ENCODE results near the gene HMCN2.

HMCN2 gene

DNA sequence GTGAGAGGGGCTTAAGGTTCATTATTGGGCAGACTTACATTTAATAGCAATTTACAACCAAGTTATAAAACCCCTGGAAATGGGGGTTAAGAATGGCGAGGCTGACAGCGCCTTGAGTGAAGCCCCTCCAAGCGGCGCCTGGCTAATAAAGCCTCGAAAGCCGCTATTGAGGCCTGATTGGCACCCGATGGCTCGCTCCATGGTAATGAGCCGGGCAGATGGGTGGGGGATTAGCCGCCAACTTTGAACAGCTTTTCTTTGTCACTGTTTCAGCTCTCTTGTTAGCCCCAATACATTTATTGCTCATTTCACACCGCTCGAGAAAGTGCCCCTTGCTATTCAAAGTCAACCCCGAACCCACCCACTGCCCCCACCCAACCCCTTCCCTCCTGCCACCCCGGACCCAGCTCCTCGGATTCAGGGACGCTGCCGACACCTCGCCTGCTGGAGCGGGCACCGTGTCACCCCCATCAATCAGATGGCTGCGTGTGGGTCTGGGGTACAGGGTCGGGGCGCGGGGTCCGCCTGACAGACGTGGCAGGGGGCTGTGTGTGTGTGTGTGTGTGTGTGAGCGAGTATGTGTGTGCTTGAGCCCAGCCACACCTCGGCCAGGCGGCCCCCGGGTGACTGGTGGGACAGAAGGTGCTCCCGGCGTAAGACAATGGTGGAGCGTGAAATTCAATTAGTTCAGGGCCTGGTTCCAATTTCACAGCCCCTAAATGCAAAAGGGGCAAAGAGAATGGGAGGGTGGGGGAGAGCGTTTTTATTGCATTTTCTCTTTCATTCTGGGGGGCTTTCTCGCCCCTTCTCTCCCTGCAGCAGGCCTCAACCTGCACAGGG, 213.4 kb downstream of the HMCN2 start:
- no peak for DNase-seq

DNA sequence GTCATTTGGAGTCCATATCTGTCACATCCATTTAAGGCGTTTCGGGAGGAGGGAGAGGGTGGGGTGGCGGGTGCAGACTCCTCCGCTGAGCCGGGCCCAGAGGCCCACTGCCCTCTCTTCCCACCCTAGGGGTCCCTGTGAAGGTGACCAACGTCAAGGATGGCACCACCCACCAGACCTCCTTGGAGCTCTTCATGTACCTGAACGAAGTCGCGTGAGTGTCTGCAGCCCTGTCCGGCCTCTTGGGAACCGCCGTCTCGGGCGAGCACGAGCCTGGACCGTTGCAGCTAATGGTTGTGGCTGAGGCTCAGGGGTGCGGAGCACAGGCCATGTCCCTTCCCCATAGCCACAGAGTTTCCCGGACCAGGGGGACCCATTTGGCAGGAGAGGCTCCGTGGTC, 214.0 kb downstream of the HMCN2 start:
- no peak for DNase-seq

DNA sequence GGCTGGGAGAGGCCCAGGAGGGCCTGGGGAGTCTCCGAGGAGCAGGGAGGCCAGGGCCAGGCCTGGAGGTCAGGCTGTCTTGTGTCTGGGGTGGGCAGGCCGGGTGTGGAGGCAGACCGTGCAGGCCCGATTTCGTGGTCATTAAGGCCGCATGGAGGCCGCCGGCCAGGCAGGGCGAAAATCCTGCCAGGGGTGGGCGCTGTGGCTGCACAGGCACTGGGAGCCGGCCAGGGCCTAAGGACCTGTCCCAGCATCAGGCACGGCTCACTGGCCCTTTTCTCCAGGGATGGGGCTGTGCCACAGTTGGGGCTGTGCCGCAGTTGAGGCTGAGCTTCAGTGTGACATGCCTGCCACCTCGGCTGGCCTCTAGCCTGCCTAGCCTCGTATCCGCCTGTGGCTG, 215.1 kb downstream of the HMCN2 start:
- no peak for DNase-seq

DNA sequence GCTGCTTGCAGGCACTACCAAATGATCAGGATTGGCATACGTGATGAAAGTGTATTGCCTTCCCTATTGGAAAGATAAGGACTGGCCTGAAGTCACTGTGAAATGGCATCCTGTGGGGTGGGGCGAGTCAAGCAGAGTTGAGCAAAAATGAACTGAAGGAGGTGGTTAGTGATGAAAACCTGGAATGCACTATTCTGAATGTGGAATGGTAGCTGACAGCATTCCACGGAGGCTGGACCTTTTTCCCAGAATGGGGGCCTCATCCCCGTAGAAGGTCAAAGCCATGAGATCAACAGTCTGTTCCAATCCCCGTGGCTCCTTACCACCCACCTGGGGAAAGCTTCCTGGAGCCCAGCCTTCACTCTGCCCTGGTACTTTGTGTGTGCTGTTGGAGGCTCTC, 216.9 kb downstream of the HMCN2 start:
- no peak for DNase-seq

DNA sequence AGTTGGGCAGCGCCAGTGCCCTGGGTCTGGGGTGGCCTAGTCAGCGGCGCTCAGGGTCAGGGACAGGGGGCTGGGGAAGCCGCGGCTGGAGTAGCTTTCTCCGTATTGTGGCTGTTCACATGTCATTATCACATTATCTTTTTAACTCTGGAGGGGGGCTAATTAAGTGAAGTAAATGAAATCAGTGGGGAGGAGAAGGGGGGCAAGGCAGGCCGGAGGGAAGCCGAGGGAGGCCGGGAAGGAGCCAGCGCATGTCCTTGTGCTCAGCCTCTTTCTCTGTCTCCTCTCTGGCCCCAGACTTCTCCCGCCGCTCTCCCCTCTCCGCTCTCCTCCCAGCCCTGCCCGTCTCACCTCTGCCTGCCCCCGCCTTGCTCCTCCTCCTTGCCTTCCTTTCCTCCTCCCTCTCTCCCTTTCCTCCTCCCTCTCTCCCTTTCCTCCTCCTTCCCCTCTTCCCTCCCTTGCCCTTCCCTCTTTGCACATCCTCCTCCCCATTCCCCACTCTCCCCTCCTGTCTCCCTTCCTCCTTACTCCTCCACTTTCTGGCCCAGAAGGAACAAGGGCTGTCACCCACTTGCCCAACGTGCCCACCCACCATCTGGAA, 217.9 kb downstream of the HMCN2 start:
- peak; percentile 40 for DNase-seq

Measured in COR-L47 (cell line).